GM21619 (cell line): ENCODE data around the gene FGF12.

Experiments
- ATAC-seq: cut with Tn5 transposase; IDR thresholded peaks from one replicate; pipeline ENCODE4 v1.9.1; 2021; ENCODE audit not compliant: unreplicated experiment

Gene FGF12

GRCh38 chr3:192130534-192131132 is 596.7 kb downstream of the FGF12 start:
- ATAC-seq, result peak; percentile 75

GRCh38 chr3:192129586-192129985 is 597.8 kb downstream of the FGF12 start:
- ATAC-seq, result no peak

GRCh38 chr3:192128922-192129321 is 598.4 kb downstream of the FGF12 start:
- peak; percentile 73 for ATAC-seq

GRCh38 chr3:192128060-192128459 is 599.3 kb downstream of the FGF12 start:
- ATAC-seq, result no peak

GRCh38 chr3:192122832-192123594 is 604.3 kb downstream of the FGF12 start:
- ATAC-seq, result peak; percentile 81

- ATAC-seq, result no peak
These were observed 605.4 kb downstream of the FGF12 start for GRCh38 chr3:192121923-192122322.

GRCh38 chr3:192108820-192109219 is 618.5 kb downstream of the FGF12 start:
- no peak for ATAC-seq

- ATAC-seq, result no peak
These were observed 620.8 kb downstream of the FGF12 start for GRCh38 chr3:192106543-192106942.

GRCh38 chr3:192092388-192093005 is 634.8 kb downstream of the FGF12 start:
- peak; percentile 60 for ATAC-seq

- ATAC-seq, result no peak
These were observed 635.5 kb downstream of the FGF12 start for GRCh38 chr3:192091831-192092230.

GRCh38 chr3:192090586-192090985 is 636.8 kb downstream of the FGF12 start:
- peak; percentile 70 for ATAC-seq
